ENCODE results near the gene SPPL3. TPM values are rescaled to one million over a fixed set of nuclear protein-coding genes. Genes with fewer than 3 reads are reported as not detected.
A peak's percentile ranks its signal among the peaks of the same experiment; 100 is the strongest.

The SPPL3 gene
- polyA plus RNA-seq, 1 experiment: 13.2 TPM

GRCh38 chr12:120738252-120739030, 165.7 kb downstream of the SPPL3 start:
- H3K4me3 ChIP-seq (ENCODE audit: low read depth, low read length): no peak overlapping the region
- ChIA-PET CTCF (interaction anchor here (0.7 to 2.1 kb wide), 2 partner anchors 147 to 233 kb away, joined by 3 to 7 read pairs; no protein-coding TSS in a partner anchor), POLR2A (interaction anchor here (0.6 kb wide), 1 partner anchor 141 kb away, joined by 5 read pairs; no protein-coding TSS in a partner anchor)
- no peak for DNase-seq (ENCODE audit: low read depth)
- no peak for TF ChIP-seq CTCF (IDR thresholded peaks at IDR 0.05; ENCODE audit: insufficient read depth, low read depth, low read length)
- peaks cover 4% of the 10 kb centered on the region; the same call in 1 of the 2 replicates for H3K36me3 ChIP-seq (ENCODE audit: control insufficient read depth, insufficient read depth, low read length)
- H3K27me3 ChIP-seq (ENCODE audit: control insufficient read depth, insufficient read depth, low read length): no peaks in the 10 kb centered on the region

DNA sequence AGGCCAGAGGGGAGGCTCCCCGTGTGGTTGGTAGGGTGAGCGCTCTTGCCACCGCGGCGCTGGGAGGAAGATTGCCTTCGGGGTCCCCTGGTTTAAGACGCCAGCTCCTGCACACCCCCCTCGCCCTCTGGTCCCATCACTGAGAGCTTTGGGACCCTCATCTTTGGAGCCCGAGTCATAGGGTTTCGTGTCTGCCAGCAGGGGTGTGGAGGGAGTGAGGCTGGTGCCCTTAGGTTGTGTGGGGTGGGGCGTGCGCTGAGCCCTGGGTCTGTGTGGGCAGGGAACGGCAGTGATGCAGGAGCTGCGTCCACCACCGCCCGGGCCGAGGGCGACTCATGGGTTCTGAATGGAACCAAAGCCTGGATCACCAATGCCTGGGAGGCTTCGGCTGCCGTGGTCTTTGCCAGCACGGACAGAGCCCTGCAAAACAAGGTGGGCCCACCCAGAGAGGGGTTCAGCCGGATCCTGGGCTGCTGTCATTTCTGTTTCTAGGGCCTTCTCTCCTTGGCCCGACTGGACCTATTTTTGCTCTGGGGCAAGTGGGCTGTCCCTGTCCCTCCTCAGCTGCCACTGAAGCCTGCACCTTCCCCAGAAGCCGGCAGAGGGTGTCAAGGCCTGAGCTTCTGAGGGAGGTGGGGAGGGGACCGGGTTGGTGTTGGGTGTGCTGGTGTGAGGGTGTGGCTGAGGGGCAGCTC, 166.5 kb downstream of the SPPL3 start:
- TF ChIP-seq CTCF (IDR thresholded peaks at IDR 0.05; ENCODE audit: insufficient read depth, low read depth, low read length): peak; percentile 23; the same call in 1 of the 2 replicates
- H3K27me3 ChIP-seq (ENCODE audit: control insufficient read depth, insufficient read depth, low read length): no peaks in the 10 kb centered on the region
- CTCF ChIA-PET: interaction anchor here (0.7 to 2.1 kb wide), 2 partner anchors 146 to 234 kb away, joined by 3 to 7 read pairs; no protein-coding TSS in a partner anchor

DNA sequence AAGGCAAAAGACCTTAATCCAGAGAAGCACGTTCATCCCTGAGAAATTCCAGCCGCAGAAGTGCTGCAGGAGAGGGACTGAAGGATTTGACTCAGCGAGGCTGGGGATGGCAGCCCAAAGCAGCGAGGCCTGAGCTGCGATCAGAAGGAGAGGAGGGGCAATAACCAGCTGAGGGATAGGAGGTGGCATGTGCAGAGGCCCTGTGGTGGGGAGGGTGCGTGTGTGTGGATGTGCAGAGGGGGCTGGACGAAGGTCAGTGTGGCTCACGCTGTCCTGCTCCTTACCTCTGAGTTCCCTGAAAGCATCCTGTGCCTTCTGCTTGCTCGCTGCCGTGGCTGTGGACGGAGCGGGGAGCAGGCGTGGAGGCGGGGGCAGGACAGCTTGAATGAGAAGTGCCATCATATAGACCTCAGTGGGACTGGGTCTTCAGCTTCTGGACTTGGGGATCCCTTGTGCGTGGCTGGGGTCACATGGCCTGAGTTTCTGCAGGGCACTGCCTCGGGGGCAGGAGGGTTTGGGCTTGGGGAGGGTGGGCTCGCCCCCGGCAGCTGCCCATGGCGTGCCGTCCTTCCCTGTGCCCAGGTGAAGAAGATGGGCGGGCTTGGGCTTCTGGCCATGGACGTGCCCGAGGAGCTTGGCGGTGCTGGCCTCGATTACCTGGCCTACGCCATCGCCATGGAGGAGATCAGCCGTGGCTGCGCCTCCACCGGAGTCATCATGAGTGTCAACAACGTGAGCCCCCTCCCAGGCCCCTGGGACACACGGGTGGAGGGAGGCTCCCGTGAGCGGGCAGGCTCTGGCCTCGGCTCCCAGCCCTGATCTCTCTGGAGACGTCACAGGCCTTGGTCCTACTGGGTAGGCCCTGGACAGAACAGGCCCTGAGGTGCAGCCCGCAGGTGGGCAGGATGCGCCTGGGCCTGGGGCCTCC, 167.5 kb downstream of the SPPL3 start:
- H3K4me3 ChIP-seq (ENCODE audit: low read depth, low read length): no peak overlapping the region
- ChIA-PET POLR2A (no interaction called here), CTCF (no interaction called here)
- no peaks in the 10 kb centered on the region for H3K27me3 ChIP-seq (ENCODE audit: control insufficient read depth, insufficient read depth, low read length)
- no peak for DNase-seq (ENCODE audit: low read depth)
- no peak for TF ChIP-seq CTCF (IDR thresholded peaks at IDR 0.05; ENCODE audit: insufficient read depth, low read depth, low read length)
- peaks cover 4% of the 10 kb centered on the region; the same call in 1 of the 2 replicates for H3K36me3 ChIP-seq (ENCODE audit: control insufficient read depth, insufficient read depth, low read length)

More for the DNA sequence above, 166.5 kb downstream of the SPPL3 start:
- Histone ChIP-seq H3K4me3 (ENCODE audit: low read depth, low read length) (no peak overlapping the region), H3K36me3 (ENCODE audit: control insufficient read depth, insufficient read depth, low read length) (peaks cover 4% of the 10 kb centered on the region; the same call in 1 of the 2 replicates)
- POLR2A ChIA-PET: no interaction called here
- no peak for DNase-seq (ENCODE audit: low read depth)

DNA sequence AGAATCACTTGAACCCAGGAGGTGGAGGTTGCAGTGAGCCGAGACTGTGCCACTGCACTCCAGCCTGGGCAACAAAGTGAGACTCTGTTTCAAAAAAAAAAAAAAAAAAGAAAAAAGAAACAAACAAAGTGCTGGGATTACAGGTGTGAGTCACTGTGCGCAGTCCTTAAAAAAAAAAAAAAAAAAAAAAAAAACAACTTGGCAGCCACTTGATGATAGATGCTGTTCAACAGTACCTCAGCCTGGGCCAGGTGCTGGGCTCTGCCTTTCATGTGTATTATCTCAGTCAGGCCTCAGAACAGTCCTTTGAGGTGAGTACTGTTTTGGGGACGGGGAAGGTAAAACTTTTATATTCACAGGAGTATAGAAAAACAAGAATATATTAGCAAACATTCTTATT, 169.0 kb downstream of the SPPL3 start:
- CTCF ChIA-PET: no interaction called here
- Histone ChIP-seq H3K4me3 (ENCODE audit: low read depth, low read length) (no peak overlapping the region), H3K36me3 (ENCODE audit: control insufficient read depth, insufficient read depth, low read length) (peaks cover 4% of the 10 kb centered on the region; the same call in 1 of the 2 replicates), H3K27me3 (ENCODE audit: control insufficient read depth, insufficient read depth, low read length) (no peaks in the 10 kb centered on the region)
- POLR2A ChIA-PET: no interaction called here
- DNase-seq (ENCODE audit: low read depth): no peak
- TF ChIP-seq CTCF (IDR thresholded peaks at IDR 0.05; ENCODE audit: insufficient read depth, low read depth, low read length): no peak

Measured in BJ (cell line).